Articular chondrocyte of knee joint (primary cell): ENCODE data around the gene ALAD. TPM values are rescaled to one million over a fixed set of nuclear protein-coding genes. Genes with fewer than 3 reads are reported as not detected.

Source experiments
- total RNA-seq: library from RNA; depleted of rRNA; stranded (reverse); fragments of >200 nt; gene quantifications from 2 replicates; pipeline ENCODE4 v1.2.3, GENCODE V29; 2012

The ALAD gene
- 21.3 and 22.9 TPM in 2 replicates for total RNA-seq

DNA sequence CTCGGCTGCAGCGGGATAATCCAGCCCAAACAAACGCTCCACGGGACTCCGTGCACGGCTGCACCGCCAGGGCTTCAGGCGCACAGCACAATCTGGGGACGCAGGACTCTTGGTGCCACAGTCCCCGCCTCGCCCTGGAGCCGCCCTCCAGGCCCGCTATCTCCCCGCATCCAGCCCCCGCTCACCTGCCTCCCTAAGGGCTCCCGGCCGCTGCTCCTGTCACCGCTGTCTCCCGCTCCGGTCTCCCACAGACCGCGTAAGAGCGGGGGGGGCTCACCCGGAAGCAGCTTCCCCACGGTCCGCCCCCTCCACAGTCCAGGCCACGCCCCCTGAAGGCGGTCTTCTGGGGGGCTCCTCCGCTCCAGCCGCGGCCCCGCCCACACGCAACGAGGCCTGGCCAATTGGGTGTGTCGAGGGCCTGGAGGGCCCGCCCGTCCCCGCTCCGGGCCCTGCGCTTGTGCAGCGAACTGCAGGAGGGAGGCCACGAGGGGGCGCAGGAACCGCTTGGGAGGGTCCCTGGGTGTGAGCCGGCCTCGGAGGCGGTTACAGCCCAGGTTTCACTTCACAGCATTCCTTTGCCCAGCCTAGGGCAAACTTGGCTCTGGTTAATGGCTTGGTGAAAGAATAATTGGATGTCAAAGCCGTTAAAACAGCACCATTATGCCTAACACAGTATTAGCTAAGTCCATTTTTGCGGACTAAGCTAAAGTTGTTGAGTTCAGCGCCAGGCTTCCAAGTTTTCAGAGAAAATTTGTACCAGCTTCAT is at the start of gene ALAD:
ALAD (minus strand) TSS at position 258 of the 766 bp plus-strand sequence. CDS start 7,725 bp downstream, outside the sequence.

DNA sequence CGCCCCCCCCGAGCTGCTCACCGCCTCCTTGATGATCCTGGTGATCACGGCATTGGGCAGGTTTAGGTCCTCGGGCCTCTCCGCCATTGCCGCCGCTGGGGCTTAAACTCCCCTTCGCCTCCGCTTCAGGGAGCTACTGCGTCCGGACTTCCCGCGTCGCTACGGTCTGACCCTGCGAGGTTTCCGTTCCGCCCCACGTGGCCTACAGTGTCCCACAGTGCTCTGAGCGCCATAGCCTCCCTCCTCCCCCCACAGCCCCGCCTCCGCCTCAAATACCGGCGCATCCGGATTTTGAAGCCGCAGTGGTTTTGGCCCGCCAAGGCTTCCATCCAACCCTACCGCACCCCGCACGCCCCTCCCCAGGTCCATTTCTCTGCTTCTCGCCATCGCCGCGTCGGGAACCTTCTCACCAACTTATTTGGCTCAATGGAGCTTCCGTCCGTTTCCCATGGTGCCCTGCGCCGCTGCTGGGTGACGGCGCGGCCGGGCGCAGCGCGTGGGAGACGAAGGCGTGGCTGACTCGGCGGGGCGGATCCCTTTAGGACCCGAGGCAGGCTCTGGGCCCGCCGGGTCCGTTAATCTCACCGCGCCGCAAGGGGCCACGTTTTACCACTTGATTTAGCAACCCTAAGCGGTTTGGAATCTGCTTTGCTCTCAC is 9.3 kb upstream of the ALAD start, which contains the start of the genes C9orf43 and POLE3:
C9orf43 (plus strand) TSS at position 541 of the 658 bp plus-strand sequence. CDS start 2,747 bp downstream, outside the sequence.
POLE3 (minus strand) TSS at position 469 of the 658 bp plus-strand sequence; CDS start at position 87, 382 bp downstream.

DNA sequence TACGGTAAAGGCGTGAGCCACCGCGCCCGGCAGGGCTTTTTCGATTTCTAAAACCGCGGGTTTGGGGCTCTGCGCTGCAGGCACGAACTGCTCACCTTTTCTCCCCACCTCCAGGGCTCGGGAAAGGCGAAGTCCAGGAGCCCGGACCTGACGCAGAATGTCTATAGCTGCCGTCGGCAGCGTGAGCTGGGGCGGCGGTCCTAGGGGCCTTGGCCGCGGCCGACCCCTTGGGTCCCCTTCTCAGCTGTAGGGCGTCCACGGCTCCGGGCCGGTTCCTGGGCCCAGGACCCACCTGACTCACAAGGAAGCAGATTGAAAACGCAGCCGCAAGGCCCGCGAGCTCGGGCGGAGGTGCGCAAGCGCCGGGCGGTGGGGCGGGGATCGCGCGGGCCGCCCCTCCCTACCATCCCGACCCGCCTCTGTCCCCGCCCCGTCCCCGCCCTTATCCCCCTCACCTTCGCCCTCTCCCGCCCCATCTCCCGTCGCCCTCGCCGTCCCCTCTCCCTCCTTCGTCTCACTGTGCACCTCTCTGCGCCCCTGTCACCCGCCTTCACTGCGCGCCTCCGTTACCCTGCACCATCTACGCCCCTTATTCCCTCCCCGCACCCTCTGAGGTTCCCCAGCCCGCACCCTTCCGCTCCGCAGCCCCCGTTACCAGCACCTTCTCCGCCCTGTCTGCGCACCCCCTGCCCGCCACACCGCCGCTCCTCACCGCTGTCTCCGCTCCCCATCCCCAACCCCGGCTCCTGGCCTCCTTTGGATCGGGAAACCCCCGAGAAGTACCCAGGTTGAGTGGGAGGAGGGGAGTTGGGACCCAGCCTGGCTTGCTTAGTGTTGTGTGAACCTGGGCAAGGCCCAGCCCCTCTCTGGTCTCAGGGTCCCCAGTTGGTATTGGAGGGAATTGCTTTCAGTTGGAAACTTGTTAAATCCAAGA is 24.2 kb downstream of the ALAD start, which contains the start of gene HDHD3:
HDHD3 (minus strand) TSS at position 353 of the 934 bp plus-strand sequence. CDS start 2,632 bp downstream, outside the sequence.

DNA sequence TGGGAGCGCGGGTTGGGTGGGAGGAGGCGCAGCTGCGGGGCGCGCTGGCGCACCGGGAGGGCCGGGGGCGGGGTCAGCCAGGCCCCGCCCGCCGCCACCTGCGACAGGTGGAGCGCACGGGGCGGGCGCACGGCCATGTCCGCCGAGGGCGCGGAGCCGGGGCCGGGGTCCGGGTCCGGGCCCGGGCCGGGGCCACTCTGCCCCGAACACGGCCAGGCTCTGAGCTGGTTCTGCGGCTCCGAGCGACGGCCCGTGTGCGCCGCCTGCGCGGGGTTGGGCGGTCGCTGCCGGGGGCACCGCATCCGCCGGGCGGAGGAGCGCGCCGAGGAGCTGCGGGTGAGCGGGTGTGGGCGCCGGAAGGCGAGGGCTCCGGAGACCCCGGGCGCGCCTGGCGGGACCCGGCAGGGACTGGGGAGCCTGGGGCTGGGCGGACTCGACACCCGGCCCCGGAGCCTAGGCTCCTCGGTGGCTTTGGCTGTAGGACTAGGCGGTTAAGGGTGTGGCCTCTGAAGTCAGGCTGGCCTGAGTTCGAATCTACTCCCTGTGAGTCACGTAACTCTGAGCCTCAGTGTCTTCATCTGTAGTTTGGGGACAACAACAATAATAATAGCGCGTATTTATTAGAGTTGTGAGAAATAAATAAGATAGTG is 51.5 kb downstream of the ALAD start, which contains the start of gene BSPRY:
BSPRY (plus strand) TSS at position 97 of the 650 bp plus-strand sequence; CDS start at position 136, 39 bp downstream.

DNA sequence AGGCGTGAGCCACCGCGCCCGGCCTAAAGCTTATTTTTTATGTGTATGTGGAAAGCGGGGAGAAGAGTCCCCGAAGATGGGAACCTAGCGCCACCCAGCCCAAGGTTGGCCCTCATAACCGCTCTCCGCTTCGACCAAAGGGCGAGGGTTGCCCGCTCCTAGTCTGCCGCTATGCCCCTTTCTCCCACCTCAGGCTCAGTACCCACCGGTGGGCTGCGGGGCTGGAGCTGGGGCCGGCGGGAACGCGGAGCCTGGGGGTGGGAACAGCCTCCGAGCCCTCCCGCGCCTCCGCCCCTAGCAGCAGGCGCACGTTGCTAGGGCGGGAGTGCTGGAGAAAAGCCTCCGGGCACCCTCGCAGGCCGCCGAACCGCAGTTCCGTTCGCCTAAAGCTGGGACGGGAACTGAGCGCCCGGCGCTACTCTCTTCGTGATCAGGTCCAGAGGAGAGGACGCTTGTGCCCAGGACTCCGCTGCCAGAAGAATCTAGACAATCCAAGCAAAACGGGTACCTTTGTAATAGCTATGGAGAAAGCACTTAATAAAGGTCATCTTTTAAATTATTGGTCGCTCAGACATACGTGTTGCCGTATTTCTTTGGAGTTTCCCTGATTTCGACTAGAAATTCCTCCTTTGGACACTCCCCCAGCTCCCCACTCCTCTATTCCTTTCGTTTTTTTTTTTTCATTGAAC is 60.9 kb downstream of the ALAD start, which contains the start of gene WDR31:
WDR31 (minus strand) TSS at position 265 of the 689 bp plus-strand sequence. CDS start 8,253 bp downstream, outside the sequence.

Other genes starting within 250 kb of the ALAD start
- 32.9 and 35.5 TPM in 2 replicates for gene FKBP15, start 180.0 kb downstream of the ALAD start, total RNA-seq
- 37.4 and 39.3 TPM in 2 replicates for gene SLC31A1, start 179.7 kb downstream of the ALAD start, total RNA-seq
- gene CDC26, start 125.7 kb downstream of the ALAD start, total RNA-seq = 46.4 and 60.4 TPM in 2 replicates
- gene PRPF4, start 125.6 kb downstream of the ALAD start, total RNA-seq = 20.9 and 25.6 TPM in 2 replicates
- gene RNF183, start 97.9 kb downstream of the ALAD start, total RNA-seq = not detected in 2 replicates
- gene WDR31, start 61.0 kb downstream of the ALAD start, total RNA-seq = 2.9 and 3.2 TPM in 2 replicates
- gene BSPRY, start 51.7 kb downstream of the ALAD start, total RNA-seq = under 0.01 and 0.11 TPM in 2 replicates
- gene HDHD3, start 24.3 kb downstream of the ALAD start, total RNA-seq = 15.7 and 19.3 TPM in 2 replicates
- gene POLE3, start 9.4 kb upstream of the ALAD start, total RNA-seq = 37.1 and 47.3 TPM in 2 replicates
- 0.43 and 0.52 TPM in 2 replicates for gene C9orf43, start 9.5 kb upstream of the ALAD start, total RNA-seq
- gene RGS3, start 62.4 kb upstream of the ALAD start, total RNA-seq = 83.4 and 87.5 TPM in 2 replicates